HG03442 (cell line): Measurements from ENCODE around the gene C1QL4.

Source experiments
- ATAC-seq: cut with Tn5 transposase; IDR thresholded peaks from one replicate; pipeline ENCODE4 v1.9.1; 2021; ENCODE audit warnings: mild to moderate bottlenecking, moderate library complexity; ENCODE audit not compliant: unreplicated experiment

Gene C1QL4

DNA sequence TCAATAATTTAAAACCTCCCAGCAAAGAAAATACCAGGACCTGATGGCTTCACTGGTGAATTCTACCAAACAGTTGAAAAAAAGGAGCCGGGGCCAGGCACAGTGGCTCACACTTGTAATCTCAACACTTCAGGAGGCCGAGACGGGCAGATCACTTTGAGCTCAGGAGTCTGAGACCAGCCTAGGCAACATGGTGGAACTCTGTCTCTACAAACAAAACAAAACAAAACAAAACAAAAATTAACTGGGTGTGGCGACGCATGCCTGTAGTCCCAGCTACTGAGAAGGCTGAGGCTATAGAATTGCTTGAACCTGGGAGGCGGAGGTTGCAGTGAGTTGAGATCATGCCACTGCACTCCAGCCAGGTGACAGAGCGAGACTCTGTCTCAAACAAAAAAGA, 27.6 kb downstream of the C1QL4 start:
- no peak for ATAC-seq

DNA sequence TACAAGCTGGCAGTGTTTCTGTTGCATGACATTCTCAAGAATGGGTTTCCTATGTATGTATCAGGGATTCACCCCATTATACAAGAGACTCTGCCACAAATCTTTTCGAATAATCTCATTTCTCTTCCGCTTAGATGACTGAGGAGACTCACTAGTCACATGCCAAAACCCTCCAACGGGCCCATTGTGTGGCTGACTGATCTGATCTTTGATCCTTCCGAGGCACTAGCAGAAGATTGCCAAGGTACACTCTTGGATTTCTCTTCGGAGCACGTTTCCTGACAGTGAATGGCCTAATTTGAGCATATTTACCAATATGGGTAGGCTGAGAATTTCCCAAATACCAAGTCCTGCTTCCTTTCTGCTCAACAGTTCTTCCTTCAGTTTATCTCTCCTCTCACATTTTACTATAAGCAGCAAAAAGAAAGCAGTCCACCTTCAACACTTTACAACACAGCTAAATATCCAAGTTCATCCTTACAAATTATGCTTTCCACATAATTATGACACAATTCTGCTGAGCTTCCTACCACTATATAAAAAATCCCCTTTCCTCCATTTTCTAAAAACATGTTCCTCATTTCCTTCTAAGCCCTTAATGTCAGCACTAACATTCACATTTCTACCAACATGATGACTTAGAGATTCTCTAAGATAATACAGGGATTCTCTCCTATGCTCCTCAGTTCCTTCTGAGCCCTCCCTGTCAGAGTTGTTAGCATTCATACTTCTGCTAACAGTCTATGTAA, 31.1 kb downstream of the C1QL4 start:
- ATAC-seq = no peak

DNA sequence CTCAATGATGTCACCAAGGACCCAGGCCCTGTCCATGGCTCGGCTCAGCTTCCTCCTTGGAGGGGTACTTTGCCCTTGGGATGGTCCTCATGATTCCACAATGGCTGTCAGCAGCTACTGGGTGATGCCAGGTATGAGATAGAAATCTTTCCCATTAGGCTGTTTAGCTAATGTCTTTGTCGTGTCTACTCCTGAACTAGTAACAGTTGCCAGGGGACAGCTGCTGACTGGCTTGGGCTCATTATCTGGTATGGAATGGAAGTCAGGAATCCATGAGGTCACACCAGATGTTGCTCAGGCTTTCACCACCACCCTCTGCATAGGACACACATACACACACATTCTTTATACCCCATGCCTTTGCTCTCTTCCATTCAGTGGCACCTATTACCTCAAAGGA, 32.8 kb downstream of the C1QL4 start:
- ATAC-seq = no peak

DNA sequence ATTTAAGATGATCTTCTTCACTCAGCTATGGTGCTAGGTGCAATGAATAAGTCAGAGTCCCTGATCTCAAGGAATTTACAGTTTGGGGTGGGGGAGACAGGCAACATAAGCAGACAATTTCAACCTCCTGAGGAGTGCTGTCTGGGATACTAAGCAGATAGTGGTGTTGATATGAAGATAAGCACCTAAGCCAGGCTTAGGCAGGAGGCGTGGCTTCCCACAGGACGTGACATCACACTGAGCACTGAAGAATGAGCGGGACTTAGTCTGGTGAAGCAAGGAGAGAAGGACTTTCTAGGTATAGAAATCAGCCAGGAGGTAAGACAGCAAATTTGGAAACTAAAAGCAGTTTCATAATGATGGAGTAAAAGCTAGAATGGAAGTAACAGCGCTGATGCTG, 35.2 kb downstream of the C1QL4 start:
- no peak for ATAC-seq

DNA sequence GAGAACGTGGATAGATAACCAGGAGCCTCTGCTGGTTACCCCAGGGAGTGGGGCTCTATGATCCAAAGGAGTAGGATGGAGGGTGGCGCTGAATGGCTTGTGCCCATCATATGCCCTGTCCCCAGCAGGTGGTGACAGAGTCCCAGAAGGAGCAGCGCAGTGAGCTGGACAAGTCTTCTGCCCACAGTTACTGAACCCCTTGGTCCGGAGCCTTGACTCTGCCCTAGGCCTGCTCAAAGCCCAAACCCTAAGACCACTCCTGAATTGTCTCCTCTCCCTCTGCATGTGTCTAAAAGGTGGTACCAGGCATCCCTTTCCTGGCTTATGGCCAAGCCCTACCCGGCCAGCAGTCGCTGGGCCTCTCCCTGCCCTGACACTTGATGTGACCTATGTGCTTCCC, 38.8 kb downstream of the C1QL4 start:
- no peak for ATAC-seq

DNA sequence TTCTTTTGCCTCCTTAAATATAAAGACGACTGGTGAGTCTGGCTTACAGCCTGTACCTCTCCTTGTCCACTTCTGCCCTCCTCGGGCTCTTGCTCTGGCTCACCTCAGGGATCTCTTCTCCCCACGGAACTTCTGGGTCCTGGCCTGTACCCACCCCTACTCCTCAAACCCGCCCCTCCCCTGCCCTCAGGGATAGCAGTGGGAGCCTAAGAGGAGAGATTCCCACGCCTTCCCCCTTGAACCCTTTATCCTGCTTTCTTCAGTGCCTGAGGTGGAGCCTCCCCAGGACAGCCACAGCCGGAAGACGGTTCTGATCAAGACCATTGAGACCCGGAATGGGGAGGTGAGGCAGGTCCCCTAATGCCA, 39.3 kb downstream of the C1QL4 start:
- ATAC-seq = no peak

DNA sequence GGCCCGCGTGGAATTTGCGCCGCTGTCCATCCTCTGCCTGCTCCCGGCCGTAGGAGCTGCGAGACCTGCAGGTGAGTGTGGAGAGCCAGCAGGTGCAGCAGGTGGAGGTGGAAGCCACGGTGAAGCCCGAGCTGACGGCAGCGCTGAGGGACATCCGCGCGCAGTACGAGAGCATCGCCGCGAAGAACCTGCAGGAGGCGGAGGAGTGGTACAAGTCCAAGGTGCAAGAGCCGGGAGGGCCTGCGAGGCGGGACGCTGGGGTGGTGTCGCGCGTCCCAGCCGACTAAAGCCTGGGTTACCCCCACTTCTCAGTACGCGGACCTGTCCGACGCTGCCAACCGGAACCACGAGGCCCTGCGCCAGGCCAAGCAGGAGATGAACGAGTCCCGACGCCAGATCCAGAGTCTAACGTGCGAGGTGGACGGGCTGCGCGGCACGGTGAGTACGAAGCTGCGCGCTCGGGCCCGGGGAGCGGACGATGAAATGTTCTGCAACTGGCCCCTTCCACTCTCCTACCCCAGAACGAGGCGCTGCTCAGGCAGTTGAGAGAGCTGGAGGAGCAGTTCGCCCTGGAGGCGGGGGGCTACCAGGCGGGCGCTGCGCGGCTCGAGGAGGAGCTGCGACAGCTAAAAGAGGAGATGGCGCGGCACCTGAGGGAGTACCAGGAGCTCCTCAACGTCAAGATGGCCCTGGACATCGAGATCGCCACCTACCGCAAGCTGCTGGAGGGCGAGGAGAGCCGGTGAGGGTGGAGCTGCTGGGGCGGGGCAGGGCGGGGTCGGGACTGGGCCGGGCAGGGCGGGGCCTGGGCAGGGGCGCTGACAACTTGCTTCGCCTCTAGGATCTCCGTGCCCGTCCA, 39.9 kb downstream of the C1QL4 start:
- ATAC-seq = no peak

DNA sequence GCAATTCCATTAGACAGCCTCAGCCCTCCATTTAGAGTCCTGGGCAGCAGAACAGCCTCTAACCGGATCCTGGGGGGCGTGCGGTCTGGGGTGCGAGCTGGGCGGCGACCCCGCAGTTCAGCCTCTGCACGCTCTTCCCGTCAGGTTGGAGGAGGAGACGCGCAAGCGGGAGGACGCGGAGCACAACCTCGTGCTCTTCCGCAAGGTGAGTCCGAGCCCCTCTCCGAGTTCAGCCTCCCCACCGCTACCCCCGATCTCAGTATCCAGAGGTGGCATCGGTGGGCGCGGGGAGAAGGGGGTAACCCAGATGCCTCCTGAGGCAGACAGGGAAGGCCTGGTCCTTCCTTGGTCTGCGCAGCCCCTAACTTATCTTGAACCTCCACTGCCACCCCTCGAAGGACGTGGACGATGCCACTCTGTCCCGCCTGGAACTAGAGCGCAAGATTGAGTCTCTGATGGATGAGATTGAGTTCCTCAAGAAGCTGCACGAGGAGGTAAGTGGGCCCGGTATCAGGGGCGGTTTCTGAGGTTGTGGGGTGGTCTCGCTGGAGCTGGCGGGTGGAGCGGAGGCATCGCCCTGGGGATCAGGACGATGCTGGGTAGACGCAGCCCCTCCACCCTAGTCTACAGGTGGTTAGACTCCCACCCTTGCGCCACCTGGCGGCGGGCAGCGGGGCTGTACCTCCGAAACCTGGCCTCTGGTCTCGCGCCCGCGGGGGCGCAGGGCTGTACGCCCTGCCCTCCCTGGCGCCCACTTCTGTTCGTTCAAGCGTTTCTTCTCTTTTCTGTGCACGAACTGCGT, 40.8 kb downstream of the C1QL4 start:
- no peak for ATAC-seq

DNA sequence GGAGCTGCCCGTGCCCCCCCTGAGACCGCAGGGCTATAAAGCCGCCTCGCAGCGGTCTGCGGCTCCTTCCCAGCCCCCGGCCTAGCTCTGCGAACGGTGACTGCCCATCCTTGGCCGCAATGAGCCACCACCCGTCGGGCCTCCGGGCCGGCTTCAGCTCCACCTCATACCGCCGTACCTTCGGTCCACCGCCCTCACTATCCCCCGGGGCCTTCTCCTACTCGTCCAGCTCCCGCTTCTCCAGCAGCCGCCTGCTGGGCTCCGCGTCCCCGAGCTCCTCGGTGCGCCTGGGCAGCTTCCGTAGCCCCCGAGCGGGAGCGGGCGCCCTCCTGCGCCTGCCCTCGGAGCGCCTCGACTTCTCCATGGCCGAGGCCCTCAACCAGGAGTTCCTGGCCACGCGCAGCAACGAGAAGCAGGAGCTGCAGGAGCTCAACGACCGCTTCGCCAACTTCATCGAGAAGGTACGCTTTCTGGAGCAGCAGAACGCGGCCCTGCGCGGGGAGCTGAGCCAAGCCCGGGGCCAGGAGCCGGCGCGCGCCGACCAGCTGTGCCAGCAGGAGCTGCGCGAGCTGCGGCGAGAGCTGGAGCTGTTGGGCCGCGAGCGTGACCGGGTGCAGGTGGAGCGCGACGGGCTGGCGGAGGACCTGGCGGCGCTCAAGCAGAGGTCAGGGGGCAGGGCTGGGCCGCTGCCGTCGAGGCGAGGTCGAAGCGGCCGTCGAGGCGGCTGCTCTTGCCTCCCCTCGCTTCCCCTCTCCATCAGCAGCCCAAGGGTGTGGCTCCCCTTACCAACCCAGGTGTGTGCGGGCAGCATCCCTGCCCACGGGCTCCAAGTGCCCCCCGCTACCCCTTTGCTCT, 41.7 kb downstream of the C1QL4 start, which contains the start of gene PRPH:
PRPH (plus strand) TSS at position 66 of the 855 bp plus-strand sequence; CDS start at position 120, 54 bp downstream.
- ATAC-seq = no peak

DNA sequence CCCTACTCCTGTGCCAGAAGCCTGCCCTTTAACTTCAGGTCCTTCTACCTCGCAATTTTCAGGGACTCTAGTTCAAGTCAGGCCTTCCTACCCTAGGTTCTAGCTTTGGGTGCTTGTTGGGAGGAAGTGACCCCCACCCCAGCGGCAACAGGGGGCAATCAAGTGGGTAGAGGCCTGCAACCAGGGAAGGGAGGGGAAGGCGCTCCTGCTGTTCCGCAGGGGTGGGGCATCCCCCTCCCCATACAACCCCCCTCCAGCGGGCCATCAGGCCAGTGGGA, 42.2 kb downstream of the C1QL4 start:
- no peak for ATAC-seq

DNA sequence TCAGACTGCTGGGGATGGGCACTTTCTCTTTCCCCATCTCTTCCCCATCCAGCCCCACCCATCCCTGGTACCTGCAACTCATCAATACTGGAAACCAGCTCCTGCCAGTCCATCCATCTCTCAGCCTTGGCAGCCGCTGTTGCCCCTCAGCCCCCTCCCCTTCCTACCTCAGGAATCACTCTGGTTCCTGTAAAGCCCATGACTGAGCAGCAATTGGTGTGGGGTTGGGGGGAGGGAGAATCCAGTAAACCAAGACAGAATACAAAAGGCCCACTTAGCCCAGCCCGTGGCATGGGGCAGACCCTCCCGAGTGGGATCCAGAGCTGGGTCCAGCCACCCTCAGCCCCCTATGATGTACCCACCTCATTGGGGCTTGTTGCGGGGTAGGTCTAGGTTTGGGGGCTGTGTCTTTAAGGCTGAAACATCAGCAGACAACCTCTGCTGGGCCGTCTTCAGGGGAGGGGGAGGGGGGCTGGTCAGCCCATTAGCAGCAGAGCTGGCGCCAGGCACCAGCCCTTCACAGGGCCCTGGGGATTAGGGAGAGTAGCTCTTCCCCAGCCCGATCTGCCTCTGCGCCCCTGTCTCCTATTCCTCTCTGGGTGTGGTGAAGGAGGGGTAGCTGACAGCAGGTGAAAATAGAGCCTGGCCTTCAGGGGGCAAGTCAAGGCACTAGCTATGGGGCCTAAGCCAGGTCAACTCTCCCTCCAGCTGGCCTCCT, 42.7 kb downstream of the C1QL4 start:
- no peak for ATAC-seq

DNA sequence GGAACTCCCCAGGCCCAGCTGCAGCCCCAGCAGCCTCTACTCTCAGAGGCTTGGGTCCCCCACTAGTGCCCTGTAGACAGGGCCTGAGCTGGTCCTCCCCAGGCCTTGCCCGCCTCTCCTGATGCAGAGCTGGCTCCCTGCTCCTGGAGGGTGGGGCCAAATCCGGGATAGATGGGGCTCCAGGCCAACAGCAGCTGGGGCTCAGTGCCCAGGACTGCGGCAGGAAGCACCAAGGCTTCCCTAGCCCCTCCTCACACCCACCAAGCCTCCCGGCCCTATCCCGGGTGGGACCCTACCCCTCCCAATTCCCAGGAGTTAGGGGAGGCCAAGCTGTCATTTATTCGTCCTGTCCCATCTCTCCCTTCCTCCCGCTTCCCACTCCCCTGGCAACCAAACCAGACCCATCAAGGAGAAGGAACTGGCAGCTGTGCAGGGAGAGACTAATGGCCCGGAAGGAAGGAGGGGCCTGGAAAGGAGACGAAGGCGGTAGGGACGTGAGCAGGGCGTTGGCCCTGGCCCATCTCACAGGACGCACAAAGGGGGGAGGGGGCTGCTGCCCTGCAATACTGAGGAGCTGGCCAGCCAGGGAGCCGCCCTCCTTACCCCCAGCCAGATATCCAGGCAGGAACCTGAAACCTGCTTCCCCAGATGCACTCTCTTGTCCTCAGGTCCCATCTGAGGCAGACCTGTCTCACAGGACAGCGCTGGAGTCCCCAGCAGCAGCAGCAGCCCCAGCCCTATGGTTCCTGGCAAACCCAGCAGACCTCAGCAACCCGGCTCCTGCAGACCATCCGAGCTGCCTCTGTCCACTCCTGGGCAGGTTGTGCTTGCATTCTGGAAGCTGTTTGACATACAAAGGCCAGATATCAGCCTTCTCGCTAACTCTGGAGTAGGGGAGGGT, 43.7 kb downstream of the C1QL4 start:
- ATAC-seq = no peak

DNA sequence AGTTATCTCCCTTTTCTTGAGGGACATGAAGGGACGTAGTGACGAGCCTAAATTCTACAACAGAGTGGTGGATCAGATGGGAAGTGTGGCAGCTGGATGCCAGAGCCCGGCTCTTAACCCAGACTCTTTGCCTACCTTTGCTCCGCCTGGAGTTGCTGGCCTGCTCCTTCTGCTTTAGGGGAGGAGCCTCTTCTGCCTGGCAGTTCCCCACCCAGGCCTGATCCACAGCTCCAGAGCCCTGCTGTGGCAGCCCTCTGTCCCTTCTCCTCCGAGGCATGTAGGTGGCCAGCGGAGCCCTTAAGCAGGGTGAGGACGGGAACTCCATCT, 44.3 kb downstream of the C1QL4 start:
- no peak for ATAC-seq

DNA sequence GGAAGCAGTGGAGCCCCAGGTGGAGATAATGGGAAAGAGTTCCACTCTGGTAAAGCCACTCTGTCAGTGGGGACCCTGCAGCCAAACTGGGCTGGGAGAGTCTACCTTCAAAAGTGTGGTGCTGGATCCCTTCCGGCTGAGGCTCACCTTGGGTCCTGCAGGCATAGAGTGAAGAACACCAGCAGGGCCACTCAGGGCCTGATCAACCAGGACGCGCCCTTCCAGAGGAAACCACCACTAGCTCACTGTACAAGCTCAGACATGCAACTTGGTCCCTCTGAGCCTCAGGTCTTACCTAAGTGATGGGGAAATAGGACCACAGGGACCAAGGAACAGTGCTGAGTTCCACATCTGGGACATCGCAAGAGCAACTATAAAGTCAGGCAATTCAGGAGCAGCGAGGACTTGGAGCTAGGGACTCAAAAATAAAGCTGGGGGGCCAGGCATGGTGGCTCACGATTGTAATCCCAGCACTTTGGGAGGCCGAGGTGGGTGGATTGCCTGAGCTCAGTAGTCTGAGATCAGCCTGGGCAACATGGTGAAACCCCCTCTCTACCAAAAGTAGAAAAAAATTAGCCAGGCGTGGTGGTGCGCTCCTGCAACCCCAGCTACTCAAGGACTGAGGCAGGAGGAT, 47.9 kb downstream of the C1QL4 start:
- no peak for ATAC-seq

DNA sequence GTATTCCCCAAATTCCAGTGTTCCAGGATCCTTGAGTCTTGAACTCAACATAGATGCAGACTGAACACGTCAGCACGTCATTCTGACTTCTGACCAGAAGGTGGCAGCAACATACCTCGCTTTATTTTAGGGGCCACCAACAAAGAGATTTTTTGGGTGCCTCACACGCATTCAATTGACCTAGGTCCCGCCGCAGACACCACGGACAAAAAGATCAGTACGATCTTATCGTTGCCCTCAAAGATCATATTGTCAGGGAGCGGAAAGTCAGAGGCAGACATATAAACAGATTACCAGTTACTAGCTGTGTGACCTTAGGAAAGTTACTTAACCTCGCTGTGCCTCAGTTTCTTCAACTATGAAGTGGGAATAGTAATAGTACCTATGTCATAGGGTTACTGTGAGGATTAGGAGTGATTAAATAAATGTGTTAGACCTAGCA, 48.6 kb downstream of the C1QL4 start:
- ATAC-seq = no peak

DNA sequence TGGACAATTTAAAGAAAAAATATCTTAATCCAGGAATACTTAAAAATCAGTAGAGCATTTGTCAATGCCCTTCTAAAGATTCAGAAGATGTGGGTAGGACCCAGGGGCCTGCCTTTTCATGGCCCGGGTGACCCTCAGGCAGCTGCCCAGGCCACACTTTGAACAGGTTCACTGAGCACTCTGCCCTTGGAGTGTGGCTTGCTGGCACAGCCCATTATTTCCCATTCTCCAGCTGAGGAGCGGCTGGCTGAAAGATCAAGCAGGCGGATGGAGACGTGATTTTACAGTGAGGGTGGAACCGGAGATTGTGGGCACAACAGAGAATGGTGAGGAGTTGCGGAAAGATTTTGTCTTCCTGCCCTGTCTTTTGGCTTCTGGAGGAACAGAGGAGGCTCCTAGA, 49.1 kb downstream of the C1QL4 start:
- ATAC-seq = no peak

DNA sequence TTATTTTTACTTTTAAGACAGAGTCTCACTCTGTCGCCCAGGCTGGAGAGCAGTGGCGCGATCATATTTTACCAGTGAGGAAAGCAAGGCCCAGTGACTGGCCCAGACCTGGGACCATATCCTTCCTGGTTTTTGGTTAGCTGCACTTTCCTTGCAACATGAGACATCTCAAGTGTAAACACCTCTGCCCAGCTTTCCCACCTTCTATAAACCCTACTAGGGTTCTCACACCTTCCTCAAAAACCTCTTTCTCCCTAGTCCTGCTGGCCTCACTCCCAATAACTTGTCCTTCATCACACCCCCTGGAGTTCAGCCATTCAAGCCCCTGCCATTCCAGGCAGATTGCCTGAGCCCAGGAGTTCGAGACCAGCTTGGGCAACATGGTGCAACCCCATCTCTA, 52.3 kb downstream of the C1QL4 start:
- ATAC-seq = no peak

DNA sequence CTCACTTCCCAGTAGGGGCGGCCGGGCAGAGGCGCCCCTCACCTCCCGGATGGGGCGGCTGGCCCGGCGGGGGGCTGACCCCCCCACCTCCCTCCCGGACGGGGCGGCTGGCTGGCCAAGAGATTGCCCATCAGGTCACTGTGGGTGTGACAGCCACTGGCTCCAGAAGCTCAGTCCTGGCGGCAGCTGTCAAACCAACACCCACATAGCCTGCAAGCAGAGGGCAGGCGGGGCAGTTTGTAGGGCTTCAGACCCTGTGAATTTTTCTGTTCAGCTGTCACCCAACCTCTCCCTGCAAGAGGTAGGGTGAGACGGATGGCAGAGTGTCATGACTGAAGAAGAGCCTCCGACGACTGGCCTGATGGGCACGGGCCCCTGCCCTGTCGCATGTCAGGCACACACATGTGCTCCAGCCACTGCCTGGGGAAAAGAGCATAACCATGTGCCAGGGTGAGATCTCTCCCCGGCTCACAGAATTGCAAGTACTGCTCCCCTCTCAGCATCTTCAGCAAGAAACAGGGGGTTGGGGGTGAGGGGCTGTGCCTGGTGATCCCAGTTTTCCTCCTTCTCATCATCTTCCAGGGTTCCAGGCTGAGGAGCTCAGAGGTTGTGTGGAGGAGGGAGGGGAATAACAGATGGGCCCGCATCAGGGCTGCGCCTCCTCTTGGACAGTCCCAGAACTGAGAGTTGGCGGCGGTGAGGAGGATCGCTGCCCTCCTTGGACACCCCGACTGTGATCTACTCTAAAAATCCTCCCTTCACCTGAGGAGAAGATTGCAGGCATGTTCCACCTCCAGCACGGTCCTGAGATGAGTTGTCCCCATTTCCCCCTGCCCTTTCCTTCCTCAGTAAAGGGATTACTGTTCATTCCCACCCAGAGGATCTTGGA, 53.2 kb downstream of the C1QL4 start:
- ATAC-seq = no peak
